ENCODE results near the gene TLR9.
A peak's percentile ranks its signal among the peaks of the same experiment; 100 is the strongest.

DNA sequence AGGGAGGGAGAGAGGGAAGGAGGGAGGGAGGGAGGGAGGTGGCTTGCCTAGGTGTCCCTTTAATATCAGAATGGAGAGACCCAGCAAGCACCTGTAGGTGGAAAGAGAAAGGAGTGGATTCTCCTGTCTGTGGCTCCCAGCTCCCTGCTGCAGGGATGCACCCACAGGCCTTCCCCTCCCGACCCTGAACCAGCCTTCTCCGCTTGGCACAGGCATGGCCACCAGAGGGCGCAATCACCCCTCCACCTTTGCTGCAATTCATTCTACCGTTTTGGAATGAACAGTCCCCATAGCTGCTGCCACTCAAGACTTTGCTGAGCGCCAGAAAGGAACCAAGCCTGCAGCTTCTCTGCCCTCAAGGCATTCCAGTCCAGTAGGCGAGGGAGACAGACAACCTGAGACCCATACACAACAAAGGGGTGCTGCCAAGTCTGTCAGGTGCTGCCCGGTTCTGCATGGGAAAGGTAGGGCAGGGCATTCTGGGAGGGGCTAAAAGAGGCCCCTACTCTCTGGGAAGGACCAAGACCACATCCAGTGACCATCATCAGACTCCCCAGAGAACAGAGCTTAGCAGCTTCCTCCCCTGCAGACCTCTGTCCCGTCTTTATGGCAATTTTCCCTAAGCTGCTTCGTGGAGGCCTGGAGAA, 4.9 kb downstream of the TLR9 start:
- TF ChIP-seq EZH2 (IDR thresholded peaks at IDR 0.05; ENCODE audit: low read length, unreplicated experiment): no peak
- TF ChIP-seq, protein P1, sequence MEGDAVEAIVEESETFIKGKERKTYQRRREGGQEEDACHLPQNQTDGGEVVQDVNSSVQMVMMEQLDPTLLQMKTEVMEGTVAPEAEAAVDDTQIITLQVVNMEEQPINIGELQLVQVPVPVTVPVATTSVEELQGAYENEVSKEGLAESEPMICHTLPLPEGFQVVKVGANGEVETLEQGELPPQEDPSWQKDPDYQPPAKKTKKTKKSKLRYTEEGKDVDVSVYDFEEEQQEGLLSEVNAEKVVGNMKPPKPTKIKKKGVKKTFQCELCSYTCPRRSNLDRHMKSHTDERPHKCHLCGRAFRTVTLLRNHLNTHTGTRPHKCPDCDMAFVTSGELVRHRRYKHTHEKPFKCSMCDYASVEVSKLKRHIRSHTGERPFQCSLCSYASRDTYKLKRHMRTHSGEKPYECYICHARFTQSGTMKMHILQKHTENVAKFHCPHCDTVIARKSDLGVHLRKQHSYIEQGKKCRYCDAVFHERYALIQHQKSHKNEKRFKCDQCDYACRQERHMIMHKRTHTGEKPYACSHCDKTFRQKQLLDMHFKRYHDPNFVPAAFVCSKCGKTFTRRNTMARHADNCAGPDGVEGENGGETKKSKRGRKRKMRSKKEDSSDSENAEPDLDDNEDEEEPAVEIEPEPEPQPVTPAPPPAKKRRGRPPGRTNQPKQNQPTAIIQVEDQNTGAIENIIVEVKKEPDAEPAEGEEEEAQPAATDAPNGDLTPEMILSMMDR (conservative IDR thresholded peaks at IDR 0.05; ENCODE audit: low read depth, low read length): peak; percentile 94
